ENCODE measurements around the gene KBTBD12. TPM values are rescaled to one million over a fixed set of nuclear protein-coding genes. Genes with fewer than 3 reads are reported as not detected.

KBTBD12 gene
- polyA plus RNA-seq, 1 of the 3 experiments (the other 2 are of a cell fraction), result not detected

DNA sequence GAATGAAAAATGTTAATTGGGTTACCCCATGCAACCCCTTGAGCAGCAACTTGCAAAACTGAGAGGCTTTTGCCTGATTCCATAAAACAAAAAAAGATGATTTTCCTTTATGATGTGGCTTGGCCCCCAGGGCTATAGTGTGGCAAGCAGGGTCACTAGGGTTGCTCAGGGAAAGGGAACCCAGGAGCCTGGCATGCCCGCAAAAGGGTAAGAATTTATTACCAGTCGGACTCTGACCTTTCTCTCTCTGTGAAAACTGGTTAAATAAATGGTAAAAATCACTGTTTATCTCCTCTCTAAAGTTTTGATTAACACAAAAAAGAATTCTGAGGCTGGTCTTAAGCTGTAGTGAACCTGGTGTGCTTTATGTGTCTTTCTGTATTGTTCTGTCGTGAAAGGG is 99.5 kb downstream of the KBTBD12 start:
- Histone ChIP-seq H3K36me3 (replicated peaks in 1 of 2; ENCODE audit: control insufficient read depth in 1 of 2, insufficient read depth in 2 of 2, low read length in 1 of 2) (no peaks in the 10 kb centered on the region), H3K9me3 (no peaks in the 10 kb centered on the region), H3F3A (replicated peaks; ENCODE audit: insufficient read depth) (no peaks in the 10 kb centered on the region), H2AFZ (ENCODE audit: low read depth) (no peak overlapping the region), H3K9me2 (no peaks in the 10 kb centered on the region), H3K9ac (no peak overlapping the region), H3K4me3 (ENCODE audit: low read depth in 2 of 2, low read length in 1 of 2) (no peak overlapping the region), H3K4me2 (no peak overlapping the region), H3K27me3 (ENCODE audit: insufficient read depth) (no peaks in the 10 kb centered on the region), H3K79me2 (ENCODE audit: insufficient read depth) (no peaks in the 10 kb centered on the region), H3K27ac (ENCODE audit: low read depth in 2 of 2, low read length in 1 of 2) (no peak overlapping the region), H4K20me1 (ENCODE audit: insufficient read depth) (no peaks in the 10 kb centered on the region), H3K4me1 (ENCODE audit: control insufficient read depth in 1 of 2, insufficient read depth in 2 of 2, low read depth in 1 of 2, low read length in 1 of 2) (no peaks in the 10 kb centered on the region)
- POLR2A ChIA-PET, result no interaction called here
- CTCF ChIA-PET, result no interaction called here
- WGBS (ENCODE audit: low lambda C conversion rate), result 59% methylated on average over 3 of the region's 3 CpGs
- DNase-seq, result no peak
- TF ChIP-seq TCF12 (IDR thresholded peaks at IDR 0.05) (no peak), CHD2 (IDR thresholded peaks at IDR 0.05; ENCODE audit: low read length, partially characterized antibody) (no peak), ZBTB33 (IDR thresholded peaks at IDR 0.05; ENCODE audit: borderline replicate concordance, low read depth) (no peak), FOXM1 (IDR thresholded peaks at IDR 0.05; ENCODE audit: low read depth) (no peak), TAF1 (IDR thresholded peaks at IDR 0.05; ENCODE audit: borderline replicate concordance, low read depth, low read length) (no peak), POLR2AphosphoS5 (IDR thresholded peaks at IDR 0.05; ENCODE audit: low read depth, low read length) (no peak), RXRA (IDR thresholded peaks at IDR 0.05; ENCODE audit: borderline replicate concordance, low read depth) (no peak), GATA2 (CRISPR knock-in tag; IDR thresholded peaks at IDR 0.05) (no peak), USF2 (IDR thresholded peaks at IDR 0.05; ENCODE audit: borderline replicate concordance, low read depth, low read length) (no peak), MEF2A (IDR thresholded peaks at IDR 0.05; ENCODE audit: borderline replicate concordance, low read depth) (no peak), JUND (IDR thresholded peaks at IDR 0.05) (no peak), EZH2phosphoT487 (IDR thresholded peaks at IDR 0.05; ENCODE audit: borderline replicate concordance, low read depth) (no peak), RFX5 (IDR thresholded peaks at IDR 0.05; ENCODE audit: low read length) (no peak), GABPA (IDR thresholded peaks at IDR 0.05; ENCODE audit: low read depth) (no peak), FOXJ3 (CRISPR knock-in tag; IDR thresholded peaks at IDR 0.05) (no peak), RAD21 (IDR thresholded peaks at IDR 0.05; ENCODE audit: low read length) (no peak), NRF1 (IDR thresholded peaks at IDR 0.05; ENCODE audit: low read depth, low read length) (no peak)
- TF ChIP-seq, protein P1, sequence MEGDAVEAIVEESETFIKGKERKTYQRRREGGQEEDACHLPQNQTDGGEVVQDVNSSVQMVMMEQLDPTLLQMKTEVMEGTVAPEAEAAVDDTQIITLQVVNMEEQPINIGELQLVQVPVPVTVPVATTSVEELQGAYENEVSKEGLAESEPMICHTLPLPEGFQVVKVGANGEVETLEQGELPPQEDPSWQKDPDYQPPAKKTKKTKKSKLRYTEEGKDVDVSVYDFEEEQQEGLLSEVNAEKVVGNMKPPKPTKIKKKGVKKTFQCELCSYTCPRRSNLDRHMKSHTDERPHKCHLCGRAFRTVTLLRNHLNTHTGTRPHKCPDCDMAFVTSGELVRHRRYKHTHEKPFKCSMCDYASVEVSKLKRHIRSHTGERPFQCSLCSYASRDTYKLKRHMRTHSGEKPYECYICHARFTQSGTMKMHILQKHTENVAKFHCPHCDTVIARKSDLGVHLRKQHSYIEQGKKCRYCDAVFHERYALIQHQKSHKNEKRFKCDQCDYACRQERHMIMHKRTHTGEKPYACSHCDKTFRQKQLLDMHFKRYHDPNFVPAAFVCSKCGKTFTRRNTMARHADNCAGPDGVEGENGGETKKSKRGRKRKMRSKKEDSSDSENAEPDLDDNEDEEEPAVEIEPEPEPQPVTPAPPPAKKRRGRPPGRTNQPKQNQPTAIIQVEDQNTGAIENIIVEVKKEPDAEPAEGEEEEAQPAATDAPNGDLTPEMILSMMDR (IDR thresholded peaks at IDR 0.05), result no peak
- TF ChIP-seq, protein P2, sequence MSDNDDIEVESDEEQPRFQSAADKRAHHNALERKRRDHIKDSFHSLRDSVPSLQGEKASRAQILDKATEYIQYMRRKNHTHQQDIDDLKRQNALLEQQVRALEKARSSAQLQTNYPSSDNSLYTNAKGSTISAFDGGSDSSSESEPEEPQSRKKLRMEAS (IDR thresholded peaks at IDR 0.05; ENCODE audit: low read depth), result no peak
